Gastroesophageal sphincter (tissue), 3 donors: ENCODE data around the gene PPM1G.

Experiments used
- EP300 ChIP-seq: sonication (generic); formaldehyde crosslinking; IDR thresholded peaks from one replicate; pipeline ENCODE4 v1.6.1; 2017; ENCODE audit warnings: antibody characterized with exemption, mild to moderate bottlenecking
- POLR2A ChIP-seq, 2 donors: fragments of 450-650 bp; IDR thresholded peaks; one replicate each; pipeline ENCODE4 v1.6.1; 2017; ENCODE audit warnings: antibody characterized with exemption in 2 of 2, mild to moderate bottlenecking in 2 of 2, moderate library complexity in 1 of 2
- POLR2AphosphoS5 ChIP-seq: sonication (generic); formaldehyde crosslinking; IDR thresholded peaks from one replicate; pipeline ENCODE4 v1.6.1; 2017; ENCODE audit warnings: antibody characterized with exemption
- TF ChIP-seq, protein P1 (sequence below), 4 experiments: fragments of 200-600 bp in 2 of 4; fragments of 450-650 bp in 2 of 4; sonication (generic) in 1 of 4; IDR thresholded peaks; one replicate each; pipeline ENCODE4 v1.5.1; 2017 to 2019; ENCODE audit warnings: antibody characterized with exemption in 4 of 4, mild to moderate bottlenecking in 2 of 4, moderate library complexity in 2 of 4

DNA sequence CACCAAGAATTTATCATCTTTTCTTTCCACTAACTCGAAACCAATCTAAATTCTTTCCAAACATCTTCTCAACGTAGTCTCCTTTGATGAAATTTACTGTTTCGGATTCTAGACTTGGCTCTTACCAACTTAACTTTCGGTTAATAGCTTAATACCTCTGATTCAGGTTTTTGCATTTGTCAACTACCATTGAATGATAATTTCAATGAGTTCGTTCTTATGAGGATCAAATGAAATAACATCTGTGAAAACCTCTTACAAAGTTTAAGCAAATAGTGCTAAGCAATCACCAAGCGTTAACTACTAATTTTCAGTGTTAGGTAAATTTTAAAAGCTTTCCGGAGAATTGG lies 18.4 kb upstream of the PPM1G start:
- TF ChIP-seq, protein P1, sequence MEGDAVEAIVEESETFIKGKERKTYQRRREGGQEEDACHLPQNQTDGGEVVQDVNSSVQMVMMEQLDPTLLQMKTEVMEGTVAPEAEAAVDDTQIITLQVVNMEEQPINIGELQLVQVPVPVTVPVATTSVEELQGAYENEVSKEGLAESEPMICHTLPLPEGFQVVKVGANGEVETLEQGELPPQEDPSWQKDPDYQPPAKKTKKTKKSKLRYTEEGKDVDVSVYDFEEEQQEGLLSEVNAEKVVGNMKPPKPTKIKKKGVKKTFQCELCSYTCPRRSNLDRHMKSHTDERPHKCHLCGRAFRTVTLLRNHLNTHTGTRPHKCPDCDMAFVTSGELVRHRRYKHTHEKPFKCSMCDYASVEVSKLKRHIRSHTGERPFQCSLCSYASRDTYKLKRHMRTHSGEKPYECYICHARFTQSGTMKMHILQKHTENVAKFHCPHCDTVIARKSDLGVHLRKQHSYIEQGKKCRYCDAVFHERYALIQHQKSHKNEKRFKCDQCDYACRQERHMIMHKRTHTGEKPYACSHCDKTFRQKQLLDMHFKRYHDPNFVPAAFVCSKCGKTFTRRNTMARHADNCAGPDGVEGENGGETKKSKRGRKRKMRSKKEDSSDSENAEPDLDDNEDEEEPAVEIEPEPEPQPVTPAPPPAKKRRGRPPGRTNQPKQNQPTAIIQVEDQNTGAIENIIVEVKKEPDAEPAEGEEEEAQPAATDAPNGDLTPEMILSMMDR (IDR thresholded peaks at IDR 0.05): no peak
- TF ChIP-seq POLR2A (IDR thresholded peaks at IDR 0.05): no peak
- no peak for TF ChIP-seq POLR2AphosphoS5
- TF ChIP-seq EP300: no peak
